ENCODE measurements around the gene PELI2.
A peak's percentile ranks its signal among the peaks of the same experiment; 100 is the strongest.

Gene PELI2

DNA sequence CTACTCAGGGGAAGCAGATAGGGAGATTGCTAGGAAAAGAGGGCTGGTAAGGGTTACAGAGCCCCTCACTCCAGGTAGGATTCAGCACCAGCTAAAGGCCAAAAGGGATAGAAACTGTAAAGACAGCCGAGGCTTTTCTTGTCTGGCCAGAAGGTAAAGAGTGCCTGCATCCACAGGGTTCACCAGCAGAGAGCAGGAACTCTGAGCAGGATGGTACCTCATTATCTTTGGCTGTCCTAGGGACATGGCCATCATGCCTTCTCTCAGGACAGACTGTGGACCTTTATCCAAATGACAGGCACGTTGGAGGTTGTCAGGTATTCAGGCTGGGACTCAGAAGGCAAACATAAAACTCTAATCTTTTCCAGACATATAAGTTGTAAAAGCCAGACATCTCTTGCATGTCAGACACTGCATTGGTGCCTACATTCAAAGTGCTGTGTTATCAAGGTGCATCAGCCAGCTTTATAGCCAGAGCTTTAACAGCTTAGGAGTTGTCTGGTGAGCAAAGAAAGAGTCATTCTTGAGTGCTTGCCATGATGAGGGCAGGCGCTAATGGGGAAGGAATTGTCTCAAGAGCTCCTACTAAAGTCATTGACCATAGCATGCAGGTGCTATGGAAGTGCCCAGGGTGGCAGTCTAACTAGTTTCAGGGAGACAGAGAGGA is 89.5 kb downstream of the PELI2 start:
- DNase-seq: no peak

DNA sequence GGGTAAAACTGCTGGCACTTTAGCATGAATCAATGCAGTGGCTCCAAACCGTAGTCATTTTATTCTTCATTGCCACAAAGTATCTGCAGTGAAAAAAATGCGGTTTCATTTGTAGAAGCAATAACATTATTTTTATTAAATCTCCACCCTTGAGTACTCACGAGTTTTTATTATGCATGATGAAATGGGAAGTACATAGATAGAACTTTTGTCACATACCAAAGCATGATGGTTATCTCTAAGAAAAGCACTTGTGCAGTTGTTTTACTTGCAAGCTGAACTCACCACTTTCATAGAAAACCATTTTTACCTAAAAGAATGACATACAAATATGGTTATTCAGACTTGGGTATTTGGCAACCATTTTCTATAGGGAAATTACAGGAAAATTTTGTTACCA is 90.3 kb downstream of the PELI2 start:
- DNase-seq: no peak

DNA sequence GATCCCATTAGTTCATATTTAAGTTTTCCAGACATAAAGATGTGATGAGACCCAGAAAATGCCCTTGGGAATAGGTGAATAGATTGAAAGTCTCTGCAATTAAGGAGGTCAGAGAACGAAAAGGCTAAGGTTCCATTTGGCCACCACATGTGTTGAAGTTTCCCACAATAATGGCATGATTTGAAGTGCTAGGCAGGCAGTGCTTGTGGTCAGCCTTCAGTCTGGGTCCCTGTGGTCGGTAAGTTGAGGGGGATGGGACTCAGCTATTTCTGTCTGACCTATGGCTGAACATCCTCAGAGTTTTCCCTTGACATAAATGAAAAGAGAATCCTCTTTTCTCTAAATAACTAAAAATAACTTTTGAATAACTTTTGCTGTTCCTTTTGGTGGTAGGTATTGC is 92.4 kb downstream of the PELI2 start:
- no peak for DNase-seq

DNA sequence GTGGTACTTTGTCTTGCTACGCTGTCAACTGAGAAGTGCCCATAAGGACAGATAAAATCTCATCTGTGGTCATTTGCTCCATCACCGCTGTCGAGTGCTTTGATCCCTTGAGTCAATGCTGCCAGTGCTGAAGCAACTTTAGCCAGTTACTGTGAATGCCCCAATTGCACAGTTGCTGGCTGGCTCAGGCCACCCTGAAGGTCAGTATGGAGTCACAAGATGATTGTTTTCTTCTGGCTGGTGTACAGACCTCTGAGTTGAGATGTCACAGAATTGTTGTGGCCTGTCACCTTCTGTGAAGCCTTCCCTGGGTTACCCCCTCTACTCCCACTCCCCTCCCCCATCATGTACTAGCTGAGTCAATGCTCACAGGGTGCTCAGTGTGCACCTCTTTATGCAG is 92.9 kb downstream of the PELI2 start:
- peak in 2 of 14 donors; percentile 8 to 24 for DNase-seq

DNA sequence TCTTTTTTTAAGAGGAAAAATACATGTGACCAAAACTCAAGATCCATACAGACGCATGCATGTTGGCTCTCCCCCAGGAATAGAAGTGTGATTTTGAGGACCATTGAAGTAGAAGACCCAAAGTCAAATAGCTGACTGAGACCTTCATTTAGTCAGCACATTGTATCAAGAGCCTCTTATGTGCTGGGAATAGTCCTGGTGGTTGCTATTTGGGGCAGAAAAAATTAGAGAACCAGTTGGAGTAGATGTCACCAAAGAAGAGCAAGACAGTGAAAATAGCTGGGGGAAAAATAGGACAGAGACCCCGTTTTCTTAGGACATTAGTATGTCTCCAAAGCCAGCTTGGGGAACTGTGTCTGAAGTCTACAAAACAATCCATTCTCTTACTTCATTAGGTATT is 93.6 kb downstream of the PELI2 start:
- peak in 1 of 14 donors; percentile 53 for DNase-seq

DNA sequence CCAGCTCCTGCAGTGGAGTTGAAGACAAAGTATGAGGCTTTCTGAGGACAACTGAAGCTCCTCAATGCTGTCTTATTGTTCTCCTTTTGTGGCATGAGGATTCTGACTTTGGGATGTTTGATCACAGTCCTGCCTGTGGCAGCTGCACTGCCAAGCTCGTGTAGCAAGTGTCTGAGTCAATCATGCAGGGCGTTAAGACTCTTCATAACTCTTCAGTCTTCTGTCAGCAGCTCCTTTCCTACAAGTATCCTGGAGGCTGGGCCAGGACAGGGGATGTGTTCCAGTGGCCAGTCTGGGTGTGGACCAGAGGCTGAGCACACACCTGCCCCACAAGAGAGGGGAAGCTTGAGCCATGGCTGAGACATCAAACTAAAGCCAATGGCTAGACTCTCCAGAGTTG is 94.3 kb downstream of the PELI2 start:
- DNase-seq: peak in 1 of 14 donors; percentile 19

DNA sequence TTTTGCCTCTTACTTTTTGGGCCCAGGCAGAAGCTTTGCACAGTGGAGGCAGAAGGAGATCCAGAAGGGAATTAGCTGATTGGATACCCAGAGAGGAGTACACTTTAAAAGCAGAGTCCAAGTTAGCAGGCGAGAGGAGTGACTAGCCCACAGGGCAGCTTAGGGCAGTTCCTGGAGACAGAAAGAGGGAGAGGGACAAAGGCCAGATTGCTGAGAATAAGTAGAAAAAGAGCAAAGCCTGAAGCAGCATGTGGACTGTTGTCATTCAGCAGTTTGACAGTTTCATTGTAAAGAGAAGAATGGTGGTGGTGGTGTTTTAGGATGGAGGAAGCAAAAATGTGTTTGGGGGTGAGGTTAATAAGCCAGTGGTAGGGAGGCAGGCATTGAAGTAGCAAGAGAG is 95.1 kb downstream of the PELI2 start:
- DNase-seq: no peak

DNA sequence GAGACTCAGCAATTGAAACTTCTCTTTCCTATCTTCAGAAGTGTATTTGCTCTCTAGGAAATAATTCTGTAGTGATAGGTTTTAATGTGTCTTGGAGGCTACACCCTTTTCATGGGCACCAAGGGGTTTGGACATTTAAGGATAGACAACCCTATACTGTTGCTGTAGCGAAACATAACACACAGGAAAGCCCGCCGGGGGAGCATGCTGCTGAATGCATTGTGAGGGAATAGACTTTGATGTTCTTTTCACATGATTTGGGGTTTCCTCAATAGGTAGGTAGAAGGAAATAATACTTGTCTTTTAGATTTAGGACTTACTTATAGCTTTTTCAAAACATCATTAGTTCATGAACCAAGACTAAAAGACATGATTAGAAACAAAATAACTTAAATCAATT is 97.0 kb downstream of the PELI2 start:
- no peak for DNase-seq

DNA sequence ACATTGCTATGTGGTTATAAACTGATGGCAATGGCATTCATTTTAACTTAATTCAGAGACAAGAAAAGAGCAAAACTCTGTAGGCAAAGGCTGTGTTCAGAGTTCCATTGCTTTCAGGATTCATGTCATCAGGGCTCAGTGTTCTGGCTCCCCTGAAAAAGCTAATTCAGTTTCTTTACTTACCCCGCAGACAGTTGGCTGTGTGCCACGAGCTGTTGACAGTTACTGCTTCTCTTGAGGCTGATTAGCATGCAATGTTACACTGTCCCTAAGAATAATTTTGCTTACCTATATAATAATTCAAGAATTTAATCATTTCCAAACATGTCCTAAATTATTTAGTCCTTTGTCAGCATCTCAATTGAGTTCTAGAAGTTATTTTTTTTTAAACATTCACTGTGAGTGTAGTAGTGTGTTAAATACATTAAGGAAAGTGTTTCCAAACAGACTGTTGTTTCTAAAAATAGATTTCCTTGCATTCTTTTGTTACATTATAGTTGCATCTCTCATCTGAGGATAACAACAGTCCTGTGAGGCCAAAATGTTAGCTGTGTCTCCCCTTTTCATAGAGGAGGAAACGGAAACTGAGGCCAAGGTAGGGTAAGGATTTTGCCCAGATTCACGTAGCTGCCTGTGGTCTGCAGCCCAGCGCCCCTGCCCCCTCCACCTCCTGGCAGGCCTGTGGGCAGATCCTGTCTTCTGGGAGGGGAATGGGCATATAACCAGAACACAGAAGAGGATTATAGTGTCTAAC is 98.6 kb downstream of the PELI2 start:
- DNase-seq: peak in 6 of 14 donors; percentile 29 to 57 (median 44)

DNA sequence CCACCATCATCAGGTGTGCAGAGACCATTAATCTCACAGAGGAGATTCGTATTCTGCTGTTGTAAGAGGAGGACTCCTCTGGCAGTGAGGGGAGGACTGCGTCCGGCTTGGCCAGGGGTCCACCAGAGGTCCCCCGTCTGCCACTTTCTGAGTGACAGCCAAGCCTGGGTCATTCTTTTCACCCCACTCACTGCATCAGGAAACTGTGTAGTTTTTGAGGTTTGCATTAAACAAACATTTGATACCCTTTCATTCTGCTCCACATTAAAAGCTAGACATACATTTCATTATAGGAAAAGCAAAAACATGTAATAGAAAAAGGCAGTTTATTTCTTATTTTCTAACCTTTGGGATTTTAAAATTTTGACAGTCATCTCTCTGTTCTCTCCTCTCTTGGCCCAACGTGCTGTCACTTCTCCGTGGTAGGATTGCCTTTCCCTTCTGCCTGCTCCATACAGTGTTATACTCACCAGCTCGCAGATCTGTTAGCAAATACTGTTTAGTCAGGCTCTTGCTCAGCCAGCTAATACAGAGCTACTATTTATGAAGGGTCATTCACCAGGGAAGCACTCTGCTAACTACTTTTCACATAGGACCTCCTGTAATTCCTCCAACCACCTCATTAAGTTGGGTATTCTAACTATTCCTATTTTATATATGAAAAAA is 99.3 kb downstream of the PELI2 start:
- DNase-seq: peak in 2 of 14 donors; percentile 20 to 47

DNA sequence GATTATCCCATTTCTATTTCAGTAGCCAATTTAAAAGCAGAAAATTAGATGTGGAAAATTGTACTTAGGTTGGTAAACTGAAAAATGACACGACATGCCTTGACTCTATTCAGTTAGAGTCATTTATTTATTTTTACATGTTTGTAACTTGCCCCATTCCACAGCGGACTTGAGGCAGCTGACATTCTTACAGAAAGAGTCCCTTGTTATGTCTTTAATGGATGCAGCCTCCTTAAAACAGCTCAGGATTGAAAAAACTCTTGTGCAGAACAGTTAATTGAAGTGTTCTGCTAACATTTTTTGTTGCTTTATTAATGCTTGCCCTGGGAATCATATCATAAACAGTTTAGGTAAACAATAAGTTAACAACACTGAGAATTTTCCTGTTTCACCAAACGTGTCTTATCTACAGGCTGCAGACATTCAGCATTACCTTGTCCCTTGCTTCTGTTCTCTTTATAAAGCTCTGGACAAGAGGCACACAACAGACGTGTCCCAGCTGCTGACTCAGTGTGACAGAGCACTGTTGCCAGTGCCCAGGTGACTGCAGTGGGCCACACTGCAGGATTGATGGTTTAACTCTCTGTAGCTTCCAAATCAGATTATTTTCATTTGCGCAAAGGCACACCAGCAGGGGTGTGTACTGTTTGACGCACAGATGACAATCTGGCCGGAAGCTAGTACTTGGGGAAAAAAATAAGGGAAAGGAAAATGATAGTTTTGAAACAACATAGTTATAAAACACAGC is 101.6 kb downstream of the PELI2 start:
- DNase-seq: peak in 1 of 14 donors; percentile 80

DNA sequence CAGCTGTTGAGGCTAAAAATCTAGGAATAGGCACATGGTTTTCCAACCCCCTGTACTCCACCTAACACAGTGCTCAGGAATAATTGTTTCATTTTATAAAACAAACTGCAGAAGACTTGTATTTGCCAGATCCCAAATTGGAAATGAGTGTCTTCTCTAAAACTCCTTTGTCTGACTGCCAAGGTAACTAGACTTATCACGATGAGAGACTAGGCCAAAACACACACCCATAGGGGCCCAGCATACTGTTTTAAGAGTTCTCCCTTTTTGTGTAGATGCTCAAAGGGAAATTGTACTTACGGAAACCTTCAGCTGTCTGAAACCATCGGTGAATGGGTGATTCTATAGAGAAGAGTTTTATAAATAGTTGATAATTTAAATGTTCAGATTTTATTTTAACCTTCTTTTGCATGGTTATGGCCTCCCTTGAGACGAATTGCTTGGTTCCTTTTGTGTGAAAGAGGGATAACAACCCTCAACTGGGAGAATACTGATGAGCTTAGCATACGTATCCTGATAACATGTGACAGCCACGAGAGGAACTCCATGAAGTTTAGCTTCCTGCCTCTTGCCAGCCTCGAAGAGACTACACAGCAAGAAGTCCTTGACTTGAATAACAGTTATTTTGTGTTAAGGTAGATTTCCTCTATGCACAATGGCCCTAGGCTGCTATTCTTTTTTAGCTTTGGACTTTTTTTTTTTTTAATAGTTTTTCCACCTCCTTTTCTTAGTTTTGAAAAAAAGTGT is 103.3 kb downstream of the PELI2 start:
- DNase-seq: no peak

DNA sequence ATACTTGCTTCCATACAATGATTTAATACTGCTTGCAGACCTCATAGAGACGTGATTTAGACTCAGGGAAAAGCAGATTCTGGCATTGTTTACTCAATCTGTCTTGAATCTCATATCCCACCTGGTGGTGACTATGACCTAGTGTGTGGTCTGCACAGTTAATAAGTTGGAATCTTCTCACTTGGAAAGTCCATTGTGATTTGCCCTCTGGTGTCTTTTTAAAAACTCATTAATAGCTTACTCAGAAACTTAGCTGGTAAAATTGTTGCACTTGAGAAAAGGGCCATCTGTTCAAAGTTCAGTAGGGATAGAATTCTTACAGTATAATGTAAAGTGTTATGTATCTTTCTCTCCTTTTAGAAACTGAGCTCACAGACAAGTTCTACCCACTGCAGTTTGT is 106.0 kb downstream of the PELI2 start:
- peak in 1 of 14 donors; percentile 20 for DNase-seq

DNA sequence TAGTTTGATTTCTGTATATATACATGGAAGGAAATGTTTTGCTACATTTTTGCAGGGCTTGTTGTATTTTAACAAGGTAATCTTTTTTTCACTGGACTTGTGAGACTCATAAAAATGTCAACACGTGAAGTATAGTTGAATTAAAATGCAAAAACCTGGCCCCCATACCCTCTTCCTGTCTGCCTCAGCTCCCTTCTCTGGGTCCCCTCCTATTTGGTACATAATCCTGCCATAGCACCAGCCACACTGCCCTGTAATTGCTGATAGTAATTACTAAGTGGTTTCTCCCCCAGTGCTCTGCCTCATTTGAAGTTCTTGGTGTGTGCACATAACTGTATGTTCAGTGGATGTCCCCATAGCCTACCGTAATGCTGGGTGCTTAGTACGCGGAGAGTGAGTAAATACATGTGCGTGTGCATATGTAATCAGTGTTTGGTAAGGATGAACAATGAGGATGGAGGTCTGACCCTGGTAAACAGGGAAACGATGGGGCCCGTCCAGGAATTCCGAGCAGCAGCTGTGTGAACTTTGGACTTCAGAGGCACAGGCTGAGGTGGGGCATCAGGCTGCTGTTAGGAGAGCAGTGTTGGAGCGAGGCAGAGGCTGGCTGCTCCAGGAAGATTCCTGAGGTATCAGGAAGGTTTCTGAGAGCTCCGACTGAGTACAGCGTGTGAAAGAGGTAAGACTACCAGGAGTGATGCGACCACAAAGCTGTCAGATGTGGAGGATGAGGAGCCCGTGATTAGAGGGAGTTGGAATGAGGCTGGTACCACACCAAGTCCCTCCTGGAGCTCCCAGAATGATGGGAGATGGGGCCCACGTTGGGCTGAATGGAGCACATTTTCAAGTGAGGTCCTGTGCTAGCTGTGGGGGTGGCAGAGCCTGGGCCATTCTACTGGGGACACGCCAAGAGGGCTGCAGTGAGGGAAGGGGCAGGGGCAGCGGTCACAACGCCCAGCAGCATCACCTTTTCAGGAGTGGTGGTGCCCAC is 106.8 kb downstream of the PELI2 start:
- DNase-seq: no peak

DNA sequence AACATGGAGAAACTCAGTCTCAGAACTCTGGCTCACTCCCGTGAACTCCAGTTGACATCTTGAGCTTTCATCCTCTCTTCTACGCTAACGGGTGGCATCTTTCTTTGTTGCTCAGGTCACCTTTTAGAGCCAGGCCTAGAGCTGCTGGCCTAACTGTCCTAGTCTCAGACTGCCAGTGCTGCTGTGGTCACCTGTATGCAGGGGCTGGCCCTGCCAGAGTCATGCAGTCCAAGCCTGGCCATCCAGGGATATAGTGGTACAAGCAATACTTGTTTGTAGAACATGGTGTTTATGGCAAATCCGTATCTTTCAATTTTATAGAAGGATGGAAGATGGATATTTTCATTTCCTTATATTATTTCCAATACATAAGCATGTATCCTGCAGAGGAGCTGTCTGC is 117.2 kb downstream of the PELI2 start:
- DNase-seq: no peak

DNA sequence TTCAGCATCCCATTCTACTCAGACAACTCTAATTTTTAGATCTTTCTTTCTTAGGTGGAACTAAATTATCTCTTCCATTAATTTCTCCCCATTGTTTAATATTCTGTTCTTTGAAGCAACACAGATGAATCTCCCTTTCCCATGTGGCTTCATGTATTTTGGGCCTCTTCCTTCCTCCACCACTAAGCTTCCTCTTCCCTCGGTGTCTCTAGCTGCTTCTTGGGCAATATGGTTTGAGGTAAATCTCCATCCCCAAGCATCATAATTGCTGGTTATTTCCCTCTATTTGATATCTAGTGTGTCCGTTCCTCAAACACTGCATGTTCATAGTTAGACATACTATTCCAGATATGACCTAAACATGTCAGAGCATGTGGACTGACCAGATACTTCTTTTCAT is 119.2 kb downstream of the PELI2 start:
- no peak for DNase-seq

DNA sequence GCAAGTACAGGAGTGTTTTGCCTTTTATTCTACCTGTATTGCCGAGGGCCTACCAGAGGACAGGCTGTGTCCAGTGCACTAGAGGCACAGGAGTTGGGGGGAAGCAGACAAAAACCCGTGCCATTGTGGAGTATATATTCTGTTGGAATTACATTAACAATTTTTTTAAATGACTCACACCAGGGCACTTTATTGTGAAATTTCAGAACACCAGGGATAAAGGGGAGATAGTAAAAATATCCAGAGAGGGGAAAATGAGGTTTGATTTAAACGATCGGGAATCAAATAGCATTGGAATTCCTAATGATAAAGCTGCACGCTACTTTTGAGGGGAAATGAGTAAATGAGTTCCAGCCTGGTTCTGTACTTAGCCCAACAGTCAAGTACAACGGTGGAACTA is 123.2 kb downstream of the PELI2 start:
- DNase-seq: no peak

DNA sequence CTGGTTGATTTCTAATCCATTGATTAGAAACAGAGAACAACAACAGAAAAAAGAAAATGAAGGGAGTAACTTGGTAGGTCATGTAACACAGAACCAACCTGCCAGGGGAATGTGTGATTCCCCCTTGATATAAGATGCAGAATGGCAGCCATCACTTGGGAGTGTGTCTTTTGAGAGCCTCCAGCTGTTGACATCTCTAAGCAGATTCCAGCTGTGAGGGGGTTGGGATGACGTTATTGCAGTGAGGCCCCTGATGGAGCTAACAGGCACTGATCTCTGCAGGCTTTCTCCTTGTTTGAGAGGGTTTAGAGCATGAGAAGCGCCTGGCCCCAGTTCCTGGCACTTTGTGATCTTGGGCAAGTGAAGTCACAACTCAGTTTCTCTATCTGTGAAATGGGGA is 124.9 kb downstream of the PELI2 start:
- DNase-seq: no peak

DNA sequence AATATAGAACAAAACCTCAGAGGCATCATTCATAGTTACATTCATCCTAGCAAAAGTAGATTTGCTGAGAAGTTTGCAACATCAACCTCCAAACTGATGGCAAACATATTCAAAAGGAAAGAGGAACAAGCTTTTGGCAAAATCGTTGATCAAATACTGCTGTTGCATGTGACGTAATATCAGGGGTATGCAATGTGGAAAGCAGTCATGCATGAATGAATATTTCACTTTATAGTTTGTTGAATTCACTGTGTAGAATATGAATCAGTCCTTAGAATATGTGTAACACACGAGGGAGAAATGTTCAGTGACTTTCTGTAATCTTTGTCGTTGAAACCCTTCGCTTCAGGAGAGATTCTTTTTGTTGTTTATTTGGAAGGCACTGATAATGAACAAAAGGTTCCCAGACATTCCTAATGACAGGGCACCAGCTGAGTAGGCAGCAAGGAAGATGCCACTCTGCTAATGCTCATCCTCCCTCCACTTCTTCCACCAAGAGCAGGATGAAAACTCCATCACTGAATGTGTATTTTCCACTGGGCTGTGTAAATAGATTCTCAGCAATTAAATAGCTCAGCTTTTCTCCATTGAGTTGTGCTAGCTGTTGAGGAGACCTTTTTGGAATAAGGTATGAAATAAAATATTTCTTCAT is 126.1 kb downstream of the PELI2 start:
- peak in 1 of 14 donors; percentile 21 for DNase-seq

DNA sequence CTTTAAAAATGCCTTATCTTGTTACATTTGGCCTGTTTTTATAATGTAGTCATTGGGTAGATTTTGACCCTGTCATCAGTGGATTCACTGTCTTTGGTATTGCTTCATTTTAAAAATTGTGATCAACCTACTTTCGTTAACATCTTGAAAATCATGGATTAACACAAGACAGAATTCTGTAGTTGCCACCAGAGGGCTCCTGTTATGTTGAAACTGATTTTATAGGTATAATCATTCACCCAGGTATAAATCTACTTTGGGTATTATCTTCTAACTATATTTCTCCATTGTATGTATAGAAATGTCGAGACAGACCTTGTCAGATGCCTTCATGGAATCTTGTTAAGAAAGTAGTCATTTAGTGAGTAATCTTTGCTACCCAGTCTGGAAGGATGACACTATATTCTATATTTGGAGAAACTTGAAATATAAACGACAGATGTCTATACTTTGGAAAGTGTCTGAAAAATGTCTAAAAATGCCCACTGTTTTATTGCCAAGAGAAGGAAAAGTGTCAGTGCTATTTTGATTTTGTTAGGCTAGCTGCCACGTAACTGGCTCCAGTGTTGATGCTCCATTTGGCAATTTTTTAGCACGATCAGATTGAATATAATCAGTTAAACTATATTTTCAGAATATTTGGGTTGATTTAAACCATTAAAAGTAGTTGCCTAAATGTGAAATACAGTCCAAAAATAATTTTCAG is 129.4 kb downstream of the PELI2 start:
- DNase-seq: no peak
